HG03135 (cell line): ENCODE data around the gene WWOX.

Experiments
- ATAC-seq: cut with Tn5 transposase; IDR thresholded peaks from one replicate; pipeline ENCODE4 v1.9.1; 2021; ENCODE audit warnings: mild to moderate bottlenecking, moderate library complexity; ENCODE audit not compliant: unreplicated experiment

Gene WWOX

DNA sequence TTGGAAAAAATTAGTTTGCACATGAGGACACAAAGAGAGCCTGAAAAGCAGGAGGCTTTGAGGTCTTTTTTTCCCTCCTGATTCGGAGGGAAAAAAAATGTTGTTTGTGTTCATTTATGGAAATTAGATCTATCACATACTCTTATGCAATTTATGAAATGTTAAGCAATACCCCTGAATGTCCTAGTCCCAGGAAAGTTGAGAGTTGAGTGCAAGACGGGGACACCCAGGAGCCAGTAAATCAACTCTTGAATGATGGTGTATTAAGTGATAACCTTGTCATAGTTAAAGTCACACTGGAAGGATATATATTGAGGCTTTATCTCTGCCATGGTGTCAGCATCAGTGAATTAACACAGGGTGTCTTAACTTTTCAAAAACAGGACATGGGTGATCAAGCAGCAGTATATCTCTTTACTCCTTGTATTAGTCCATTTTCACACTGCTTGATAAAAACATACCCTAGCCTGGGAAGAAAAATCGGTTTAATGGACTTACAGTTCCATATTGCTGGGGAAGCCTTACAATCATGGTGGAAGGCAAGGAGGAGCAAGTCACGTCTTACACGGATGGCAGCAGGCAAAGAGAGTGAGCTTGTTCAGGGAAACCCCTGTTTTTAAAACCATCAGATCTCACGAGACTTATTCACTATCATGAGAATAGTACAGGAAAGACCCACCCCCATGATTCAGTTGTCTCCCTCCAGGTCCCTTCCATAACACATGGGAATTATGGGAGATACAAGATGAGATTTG, 1032.0 kb downstream of the WWOX start:
- ATAC-seq: no peak

GRCh38 chr16:79132701-79133100, 1033.2 kb downstream of the WWOX start:
- ATAC-seq: no peak

GRCh38 chr16:79134300-79134699, 1034.8 kb downstream of the WWOX start:
- no peak for ATAC-seq

DNA sequence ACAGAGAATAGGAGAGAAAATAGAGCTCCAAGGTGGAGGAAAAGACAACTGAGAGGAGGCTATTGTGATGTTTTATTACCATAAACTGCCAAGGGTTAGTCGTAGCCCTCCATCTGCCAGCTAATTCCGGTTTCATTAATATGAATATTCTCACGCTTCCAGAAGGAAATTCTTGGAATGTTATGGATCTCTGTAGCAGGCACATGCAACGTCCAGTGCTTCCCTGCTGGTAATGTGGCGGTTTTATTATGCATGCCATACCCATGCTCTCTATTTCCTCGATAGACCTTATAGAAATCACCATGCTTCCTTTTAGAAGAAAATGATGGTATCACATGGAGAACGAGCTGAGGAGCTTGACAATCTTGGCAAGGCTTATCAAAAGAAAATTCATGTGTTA, 1037.5 kb downstream of the WWOX start:
- no peak for ATAC-seq

DNA sequence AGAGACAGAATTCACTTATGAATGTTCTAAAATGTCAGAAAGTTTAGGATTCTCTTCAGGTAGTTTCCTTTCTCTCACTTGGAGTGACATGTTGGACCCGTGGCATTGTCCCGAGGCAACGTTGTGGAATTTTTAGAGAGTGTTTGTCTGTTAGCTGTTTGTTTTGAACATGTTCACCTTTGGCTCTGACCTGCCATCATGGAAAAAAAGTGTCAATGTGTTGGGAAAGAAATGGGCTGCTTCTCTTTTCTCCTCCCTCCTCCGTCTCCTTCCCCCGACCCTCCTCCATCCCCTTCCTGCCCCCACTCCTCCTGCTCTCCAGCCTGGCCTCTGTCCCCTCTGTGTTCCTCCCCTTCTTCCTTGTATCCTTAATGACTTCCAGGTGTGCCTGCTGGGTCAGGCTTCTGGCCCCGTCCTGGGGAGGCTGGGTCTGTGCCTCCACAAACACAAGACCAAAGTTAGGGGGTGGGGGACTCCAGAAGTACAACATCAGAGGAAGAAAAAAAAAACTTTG, 1038.0 kb downstream of the WWOX start:
- ATAC-seq: no peak

DNA sequence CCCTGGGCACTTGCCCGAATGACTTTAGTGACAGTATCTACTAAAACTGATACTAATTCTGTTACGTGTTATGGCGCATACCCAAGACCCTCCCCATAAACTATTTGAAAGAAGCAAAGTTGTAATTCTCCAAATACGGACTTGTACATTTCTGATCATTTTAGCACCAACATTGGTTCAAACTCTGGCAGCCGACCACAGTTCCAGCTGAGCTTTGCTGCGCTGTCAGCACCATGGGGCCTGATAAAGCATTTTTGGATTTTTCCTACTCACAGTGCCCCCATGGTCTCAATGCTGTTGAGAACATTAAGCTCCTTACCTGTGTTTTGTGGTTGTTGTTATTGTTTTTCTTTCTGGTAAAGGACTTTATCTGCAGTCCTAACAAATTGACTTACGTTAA, 1040.3 kb downstream of the WWOX start:
- no peak for ATAC-seq

GRCh38 chr16:79143026-79143425, 1043.6 kb downstream of the WWOX start:
- ATAC-seq: no peak

DNA sequence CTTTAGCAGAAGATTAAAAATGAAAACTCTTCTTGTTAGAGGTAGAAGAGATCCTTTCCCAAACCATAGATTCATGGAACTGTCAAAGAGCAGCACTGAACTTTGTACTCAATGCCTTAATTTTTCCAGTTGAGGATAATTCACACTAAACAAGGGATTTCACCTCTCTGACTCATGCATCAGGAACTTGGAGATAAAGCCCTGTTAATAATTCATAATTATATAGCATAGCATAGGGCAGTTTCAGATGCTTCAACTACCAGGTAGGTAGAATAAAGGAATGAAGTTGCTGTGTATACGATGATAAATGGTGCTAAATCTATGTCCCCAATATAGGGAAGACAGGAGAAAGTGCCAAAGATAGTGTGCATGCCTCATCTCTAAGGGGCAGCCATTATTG, 1050.7 kb downstream of the WWOX start:
- ATAC-seq: no peak

- ATAC-seq: no peak
These were observed 1051.3 kb downstream of the WWOX start for GRCh38 chr16:79150632-79151310.

DNA sequence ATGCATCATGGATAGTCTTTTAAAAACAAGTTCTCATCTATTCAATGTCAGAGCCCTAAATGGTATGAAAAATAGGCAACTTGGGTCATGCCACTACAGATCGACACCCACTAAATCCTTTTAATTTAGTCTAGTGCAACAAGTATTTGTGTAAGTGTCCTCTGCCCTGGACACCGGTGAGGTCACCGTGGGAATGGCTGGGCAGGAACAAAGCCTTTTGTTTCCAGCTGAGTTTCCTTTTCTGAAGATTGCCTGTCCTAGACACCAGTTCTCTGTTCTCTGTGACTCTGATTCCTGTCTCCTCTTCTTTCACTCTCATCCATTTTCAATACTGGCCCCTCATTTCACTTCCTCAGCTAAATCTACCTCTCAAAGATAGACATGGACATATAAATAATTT, 1054.6 kb downstream of the WWOX start:
- no peak for ATAC-seq

- no peak for ATAC-seq
These were observed 1056.0 kb downstream of the WWOX start for GRCh38 chr16:79155471-79155870.

- ATAC-seq: no peak
These were observed 1056.5 kb downstream of the WWOX start for GRCh38 chr16:79155904-79156303.

GRCh38 chr16:79156761-79157160, 1057.3 kb downstream of the WWOX start:
- ATAC-seq: no peak

- no peak for ATAC-seq
These were observed 1058.9 kb downstream of the WWOX start for GRCh38 chr16:79158337-79158736.

DNA sequence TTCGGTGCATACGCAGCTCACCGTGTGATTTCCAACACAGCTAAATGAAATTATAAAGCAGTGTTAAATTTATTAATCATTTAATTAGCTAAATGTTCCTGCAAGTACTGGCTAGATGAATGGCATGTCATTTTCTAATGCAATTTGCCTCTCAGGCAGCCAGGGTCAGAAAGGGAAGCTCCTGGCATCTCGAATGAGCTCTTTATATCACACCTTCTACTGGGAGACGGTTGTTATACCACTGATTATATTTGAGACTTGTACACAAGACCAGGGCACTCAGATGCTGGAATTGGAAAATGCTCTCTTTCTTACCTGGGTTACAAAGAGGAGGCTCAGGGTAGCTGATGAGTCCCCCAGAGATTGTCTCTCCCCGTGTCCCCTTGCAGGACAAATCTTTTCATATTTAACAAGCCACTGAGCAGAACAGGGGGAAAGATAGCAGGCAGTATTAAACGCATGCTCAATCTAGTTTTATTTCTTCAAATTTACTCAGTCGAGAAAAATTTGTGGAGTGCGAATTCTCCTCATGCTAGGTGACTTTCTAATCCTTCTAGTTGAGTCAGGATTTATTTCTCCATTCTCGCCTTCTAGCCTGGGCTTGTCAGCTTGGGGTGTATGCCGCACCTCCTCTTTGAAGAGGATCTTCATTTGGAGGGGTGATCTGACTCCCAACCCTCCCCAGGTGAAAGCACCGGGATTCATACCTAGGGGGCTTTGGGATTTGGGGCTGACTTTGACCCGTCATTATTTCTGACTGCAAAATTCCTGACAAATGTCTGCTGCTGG, 1060.0 kb downstream of the WWOX start:
- ATAC-seq: no peak

GRCh38 chr16:79162977-79163376, 1063.5 kb downstream of the WWOX start:
- ATAC-seq: no peak

GRCh38 chr16:79163691-79164387, 1064.4 kb downstream of the WWOX start:
- ATAC-seq: no peak

DNA sequence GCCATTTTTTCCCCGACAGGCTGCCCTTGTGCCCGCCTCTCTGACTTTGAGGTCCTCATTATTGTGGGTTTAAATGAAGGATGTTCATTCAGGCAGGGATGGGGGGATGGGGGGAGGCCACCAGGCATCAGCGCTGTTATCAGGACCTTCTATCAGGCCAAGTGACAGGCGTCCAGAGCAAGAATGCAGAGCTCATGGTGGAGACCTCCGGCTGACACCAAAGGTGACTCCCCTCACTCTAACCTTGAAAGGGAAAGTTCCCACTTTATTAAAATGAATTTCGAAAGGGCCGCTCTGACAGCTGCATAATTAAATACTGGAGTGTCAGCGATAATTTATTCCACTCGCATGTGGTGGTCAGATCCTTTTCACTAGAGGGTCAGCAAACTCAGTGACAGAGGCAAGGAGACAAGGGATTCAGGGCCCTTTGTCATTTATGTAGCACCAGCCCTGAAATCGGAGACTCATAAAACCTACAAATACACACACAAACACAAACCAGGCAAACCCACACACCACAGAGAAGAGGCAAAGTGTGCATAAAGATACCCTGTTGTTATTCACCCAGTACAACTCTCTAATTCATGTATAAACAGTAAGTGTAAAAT, 1065.0 kb downstream of the WWOX start:
- ATAC-seq: no peak

- no peak for ATAC-seq
These were observed 1065.6 kb downstream of the WWOX start for GRCh38 chr16:79165079-79165478.

- ATAC-seq: no peak
These were observed 1066.1 kb downstream of the WWOX start for GRCh38 chr16:79165506-79165905.

GRCh38 chr16:79167893-79168292, 1068.4 kb downstream of the WWOX start:
- no peak for ATAC-seq
